Neural cell (in vitro differentiated cells): ENCODE measurements around the gene GNL1. TPM values are rescaled to one million over a fixed set of nuclear protein-coding genes. Genes with fewer than 3 reads are reported as not detected.

ENCODE experiments used
- H2AFZ ChIP-seq: fragments of 200-600, 300-800 bp; sonication (generic), shearing (Covaris generic); 2 replicates; pipeline ENCODE4 v1.6.0; 2014; ENCODE audit warnings: low read depth, mild to moderate bottlenecking, antibody characterized with exemption, low read length, moderate library complexity
- H3F3A ChIP-seq: fragments of 200-600 bp; shearing (Covaris generic); 2 replicates; pipeline ENCODE4 v1.6.1; 2016; ENCODE audit warnings: mild to moderate bottlenecking, moderate library complexity, mixed read lengths, antibody characterized with exemption, low read length; ENCODE audit not compliant: insufficient read depth, poor library complexity, severe bottlenecking
- H3K27ac ChIP-seq: fragments of 200-600, 300-800 bp; sonication (generic), shearing (Covaris generic); 2 replicates; pipeline ENCODE4 v1.5.1; 2014; ENCODE audit warnings: mild to moderate bottlenecking, low read length, moderate library complexity
- H3K27me3 ChIP-seq: fragments of 300-800, 200-600 bp; sonication (generic), shearing (Covaris generic); 2 replicates; pipeline ENCODE4 v1.6.0; 2014; ENCODE audit warnings: mild to moderate bottlenecking, low read depth, low read length, moderate library complexity; ENCODE audit not compliant: insufficient read depth
- H3K36me3 ChIP-seq: fragments of 300-800, 200-600 bp; sonication (generic), shearing (Covaris generic); 2 replicates; pipeline ENCODE4 v1.5.1; 2014; ENCODE audit warnings: mild to moderate bottlenecking, antibody characterized with exemption, low read length, moderate library complexity; ENCODE audit not compliant: insufficient read depth
- H3K4me2 ChIP-seq: fragments of 300-800, 200-600 bp; sonication (generic), shearing (Covaris generic); 2 replicates; pipeline ENCODE4 v1.6.0; 2014; ENCODE audit warnings: mild to moderate bottlenecking, low read length
- H3K4me3 ChIP-seq: fragments of 300-800, 200-600 bp; sonication (generic), shearing (Covaris generic); 2 replicates; pipeline ENCODE4 v1.5.1; 2014; ENCODE audit warnings: mild to moderate bottlenecking, low read length, moderate library complexity
- H3K79me2 ChIP-seq: fragments of 200-600 bp; shearing (Covaris generic); replicated peaks from 2 replicates; pipeline ENCODE4 v1.6.0; 2014; ENCODE audit warnings: mild to moderate bottlenecking, low read length, moderate library complexity; ENCODE audit not compliant: insufficient read depth
- H3K9ac ChIP-seq: fragments of 300-800, 200-600 bp; sonication (generic), shearing (Covaris generic); 2 replicates; pipeline ENCODE4 v1.6.1; 2016; ENCODE audit warnings: mild to moderate bottlenecking, low read length, mixed read lengths
- H3K9me2 ChIP-seq: fragments of 200-600 bp; shearing (Covaris generic); 2 replicates; pipeline ENCODE4 v1.6.1; 2016; ENCODE audit warnings: mild to moderate bottlenecking, low read length, mixed read lengths; ENCODE audit not compliant: insufficient read depth
- H3K9me3 ChIP-seq: fragments of 200-600, 300-800 bp; sonication (generic), shearing (Covaris generic); 2 replicates; pipeline ENCODE4 v1.6.1; 2016; ENCODE audit warnings: mild to moderate bottlenecking, mixed run types, low read length, moderate library complexity, mixed read lengths
- H4K20me1 ChIP-seq: fragments of 200-600 bp; shearing (Covaris generic); 2 replicates; pipeline ENCODE4 v1.6.1; 2016; ENCODE audit warnings: mild to moderate bottlenecking, mixed run types; ENCODE audit not compliant: insufficient read depth
- CTCF ChIP-seq: fragments of 450-650 bp; IDR thresholded peaks from 2 replicates; pipeline ENCODE4 v1.5.1; 2014; ENCODE audit warnings: antibody characterized with exemption, mild to moderate bottlenecking, moderate library complexity; ENCODE audit not compliant: poor library complexity, severe bottlenecking
- EP300 ChIP-seq: fragments of 450-650 bp; conservative IDR thresholded peaks from 2 replicates; pipeline ENCODE4 v1.6.1; 2014; ENCODE audit warnings: antibody characterized with exemption, mild to moderate bottlenecking, moderate library complexity; ENCODE audit not compliant: poor library complexity, severe bottlenecking
- EZH2 ChIP-seq: fragments of 200-600, 300-800 bp; shearing (Covaris generic), sonication (generic); IDR thresholded peaks from 2 replicates; pipeline ENCODE4 v1.6.1; 2014; ENCODE audit warnings: antibody characterized with exemption, low read length, borderline replicate concordance, mild to moderate bottlenecking; ENCODE audit not compliant: insufficient read depth, poor library complexity, severe bottlenecking
- MXI1 ChIP-seq: fragments of 450-650 bp; conservative IDR thresholded peaks from 2 replicates; pipeline ENCODE4 v1.6.1; 2014; ENCODE audit warnings: antibody characterized with exemption, mild to moderate bottlenecking; ENCODE audit not compliant: poor library complexity, severe bottlenecking
- POLR2AphosphoS5 ChIP-seq: IDR thresholded peaks from 2 replicates; pipeline ENCODE4 v1.6.1; 2012
- RAD21 ChIP-seq: fragments of 450-650 bp; conservative IDR thresholded peaks from 2 replicates; pipeline ENCODE4 v1.6.1; 2014; ENCODE audit warnings: antibody characterized with exemption, mild to moderate bottlenecking, moderate library complexity
- REST ChIP-seq: IDR thresholded peaks from 2 replicates; pipeline ENCODE4 v1.6.1; 2012; ENCODE audit warnings: borderline replicate concordance
- SMC3 ChIP-seq: fragments of 450-650 bp; conservative IDR thresholded peaks from 2 replicates; pipeline ENCODE4 v1.6.1; 2014; ENCODE audit warnings: antibody characterized with exemption, mild to moderate bottlenecking, moderate library complexity; ENCODE audit not compliant: poor library complexity
- TAF1 ChIP-seq: IDR thresholded peaks from 2 replicates; pipeline ENCODE4 v1.6.1; 2012; ENCODE audit warnings: low read depth
- polyA plus RNA-seq: library from polyadenylated mRNA; depleted of rRNA; stranded (reverse); fragments of >200 nt; gene quantifications from 2 replicates; pipeline ENCODE4 v1.2.3, GENCODE V29; 2014

GNL1 gene
- polyA plus RNA-seq, 1 donor from 2014 or later, result 38.9 TPM

- Histone ChIP-seq H3F3A (no peaks in the 10 kb centered on the region), H4K20me1 (no peaks in the 10 kb centered on the region), H3K9ac (no peak overlapping the region), H3K9me3 (no peaks in the 10 kb centered on the region), H2AFZ (no peak overlapping the region), H3K79me2 (no peaks in the 10 kb centered on the region), H3K4me2 (no peak overlapping the region), H3K36me3 (no peaks in the 10 kb centered on the region), H3K27ac (no peak overlapping the region), H3K9me2 (no peaks in the 10 kb centered on the region), H3K27me3 (no peaks in the 10 kb centered on the region), H3K4me3 (no peak overlapping the region)
- TF ChIP-seq REST (no peak), POLR2AphosphoS5 (no peak), EP300 (no peak), SMC3 (no peak), EZH2 (no peak), MXI1 (no peak), CTCF (no peak)
Observed at GRCh38 chr6:30513451-30513850, 42.8 kb downstream of the GNL1 start.

GRCh38 chr6:30511169-30511546, 45.1 kb downstream of the GNL1 start:
- Histone ChIP-seq H3K79me2 (no peaks in the 10 kb centered on the region), H3K27me3 (no peaks in the 10 kb centered on the region), H3K9me2 (no peaks in the 10 kb centered on the region), H3K4me3 (no peak overlapping the region), H3K27ac (no peak overlapping the region), H3F3A (no peaks in the 10 kb centered on the region), H4K20me1 (no peaks in the 10 kb centered on the region), H3K36me3 (no peaks in the 10 kb centered on the region), H2AFZ (no peak overlapping the region), H3K4me2 (no peak overlapping the region), H3K9me3 (no peaks in the 10 kb centered on the region), H3K9ac (no peak overlapping the region)
- TF ChIP-seq RAD21 (no peak), POLR2AphosphoS5 (no peak), MXI1 (no peak), EP300 (no peak), CTCF (no peak), REST (no peak), EZH2 (no peak), TAF1 (no peak), SMC3 (no peak)
